ENCODE results near the gene MRAP.
"Not testable (repeated sequence)": the region's sequence is repeated elsewhere in the genome, so short reads cannot be mapped to it uniquely, and the experiment has no call there.

Gene MRAP

DNA sequence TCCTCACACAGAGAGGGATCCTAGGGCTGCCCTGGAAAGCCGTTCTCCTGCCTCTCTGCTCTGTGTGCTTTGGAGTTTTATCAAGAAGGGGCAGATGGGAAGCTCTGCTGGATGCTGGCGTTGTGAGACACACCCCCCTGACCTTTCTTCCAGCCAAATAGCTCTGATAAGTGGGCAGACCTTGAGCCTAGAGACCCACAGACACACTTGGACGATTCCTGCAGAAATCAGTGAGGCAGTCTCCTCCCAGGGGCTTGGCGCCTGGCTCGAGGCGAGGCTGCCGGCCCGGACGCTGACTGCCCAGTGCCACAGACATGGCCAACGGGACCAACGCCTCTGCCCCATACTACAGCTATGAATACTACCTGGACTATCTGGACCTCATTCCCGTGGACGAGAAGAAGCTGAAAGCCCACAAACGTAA lies at the start of gene MRAP:
TSS of gene MRAP (plus strand) at position 198 of the 424 bp plus-strand sequence. CDS start at position 315, 117 bp downstream.
- DNase-seq (ENCODE audit: low spot score), result no peak

GRCh38 chr21:32249511-32250280 lies 49.0 kb upstream of the MRAP start:
- DNase-seq (ENCODE audit: low spot score), result no peak

DNA sequence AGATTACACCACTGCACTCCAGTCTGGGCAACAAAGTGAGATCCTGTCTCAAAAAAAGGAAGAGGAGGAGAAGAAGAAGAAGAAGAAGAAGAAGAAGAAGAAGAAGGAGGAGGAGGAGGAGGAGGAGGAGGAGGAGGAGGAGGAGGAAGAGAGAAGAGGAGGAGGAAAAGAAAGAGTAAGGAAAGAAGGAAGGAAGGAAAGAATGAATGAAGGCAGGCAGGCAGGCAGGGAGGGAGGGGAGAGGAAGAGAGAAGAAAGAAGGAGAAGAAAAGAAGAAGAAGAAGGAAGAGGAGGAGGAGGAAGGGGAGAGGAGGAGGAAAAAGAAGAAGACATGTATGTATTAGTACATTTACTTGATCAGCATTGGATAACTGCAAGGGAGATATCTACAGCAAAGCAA lies 46.5 kb upstream of the MRAP start:
- no peak for DNase-seq (ENCODE audit: low spot score)

DNA sequence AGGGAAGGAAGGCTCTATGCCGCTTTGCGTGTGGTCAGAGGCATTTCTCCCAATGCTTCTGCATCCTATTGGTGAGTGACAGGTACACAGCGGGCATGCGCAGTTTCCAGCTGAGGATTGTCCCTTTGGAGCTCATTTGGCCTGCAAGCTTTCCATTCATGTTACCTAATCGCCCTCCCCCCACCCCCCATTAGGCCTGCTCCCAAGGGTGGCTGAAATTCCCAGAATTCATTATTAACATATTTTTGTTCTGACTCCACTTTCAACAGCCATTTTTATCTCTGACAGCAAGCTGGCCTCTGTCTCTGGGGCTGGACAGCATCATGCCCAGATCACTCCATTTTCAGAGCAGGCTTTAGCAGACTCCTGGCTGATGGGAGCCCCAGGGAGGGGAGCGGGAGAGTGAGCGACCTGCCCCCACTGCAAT lies 45.4 kb upstream of the MRAP start:
- no peak for DNase-seq (ENCODE audit: low spot score)

DNA sequence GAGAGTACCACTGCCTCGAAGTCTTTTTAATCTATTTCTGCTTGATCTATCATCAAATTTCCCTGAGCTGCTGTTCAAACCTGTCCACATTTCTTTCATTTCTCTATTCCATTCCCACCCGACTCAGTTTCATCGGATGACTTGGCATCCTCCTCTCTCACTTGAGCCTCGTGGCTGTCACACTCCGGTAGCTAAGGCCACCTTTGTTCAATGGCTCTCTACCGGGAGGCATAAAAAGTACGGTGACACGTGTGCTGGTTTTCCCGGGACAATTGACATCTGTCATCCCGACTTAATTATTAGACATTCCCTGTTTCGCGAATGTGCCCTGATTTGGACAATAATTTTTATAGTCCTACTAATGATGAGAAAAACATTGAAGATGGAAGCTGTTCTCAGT lies 42.4 kb upstream of the MRAP start:
- DNase-seq (ENCODE audit: low spot score), result no peak

- DNase-seq (ENCODE audit: low spot score), result no peak
Observed at GRCh38 chr21:32256873-32257620, 41.6 kb upstream of the MRAP start.

- DNase-seq (ENCODE audit: low spot score), result no peak
Observed at GRCh38 chr21:32257962-32258785, 40.5 kb upstream of the MRAP start.

DNA sequence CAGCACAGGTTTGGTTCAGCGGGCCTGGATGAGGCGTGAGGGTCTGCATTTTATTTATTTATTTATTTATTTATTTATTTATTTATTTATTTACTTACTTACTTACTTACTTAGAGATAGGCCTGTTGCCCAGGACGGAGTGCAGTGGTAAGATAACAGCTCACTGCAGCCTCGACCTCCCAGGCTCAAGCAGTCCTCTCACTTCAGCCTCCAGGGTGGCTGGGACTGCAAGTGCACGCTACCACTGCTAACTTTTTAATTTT lies 39.9 kb upstream of the MRAP start:
- not testable (repeated sequence) for DNase-seq (ENCODE audit: low spot score)

GRCh38 chr21:32260130-32260529 lies 38.5 kb upstream of the MRAP start:
- no peak for DNase-seq (ENCODE audit: low spot score)

DNA sequence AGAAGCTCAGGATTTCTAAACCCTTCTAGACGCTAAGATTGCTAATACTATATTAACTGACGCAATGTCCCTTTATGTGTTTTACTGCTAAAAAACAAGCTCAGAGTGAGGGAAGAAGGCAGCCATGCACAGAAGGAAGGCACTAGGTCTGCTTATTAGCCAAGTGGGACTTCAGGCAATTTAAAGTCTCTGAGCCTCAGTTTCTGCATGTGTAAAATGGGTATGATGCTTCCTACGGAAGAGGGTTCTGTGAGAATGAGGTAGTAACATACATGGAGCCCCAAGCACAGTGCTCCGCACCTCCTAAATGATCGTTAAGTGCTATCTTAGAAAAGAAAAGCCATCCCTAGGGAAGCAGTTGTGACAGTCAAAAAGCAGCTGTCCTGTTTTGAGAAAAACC lies 36.7 kb upstream of the MRAP start:
- DNase-seq (ENCODE audit: low spot score), result no peak

DNA sequence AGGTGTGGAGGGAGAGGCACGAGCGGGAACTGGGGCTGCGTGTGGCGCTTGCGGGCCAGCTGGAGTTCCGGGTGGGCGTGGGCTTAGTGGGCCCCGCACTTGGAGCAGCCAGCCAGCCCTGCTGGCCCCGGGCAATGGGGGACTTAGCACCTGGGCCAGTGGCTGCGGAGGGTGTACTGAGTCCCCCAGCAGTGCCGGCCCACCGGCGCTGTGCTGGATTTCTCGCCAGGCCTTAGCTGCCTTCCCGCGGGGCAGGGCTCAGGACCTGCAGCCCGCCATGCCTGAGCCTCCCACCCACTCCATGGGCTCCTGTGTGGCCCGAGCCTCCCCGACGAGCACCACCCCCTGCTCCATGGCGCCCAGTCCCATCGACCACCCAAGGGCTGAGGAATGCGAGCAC lies 33.3 kb upstream of the MRAP start:
- not testable (repeated sequence) for DNase-seq (ENCODE audit: low spot score)

DNA sequence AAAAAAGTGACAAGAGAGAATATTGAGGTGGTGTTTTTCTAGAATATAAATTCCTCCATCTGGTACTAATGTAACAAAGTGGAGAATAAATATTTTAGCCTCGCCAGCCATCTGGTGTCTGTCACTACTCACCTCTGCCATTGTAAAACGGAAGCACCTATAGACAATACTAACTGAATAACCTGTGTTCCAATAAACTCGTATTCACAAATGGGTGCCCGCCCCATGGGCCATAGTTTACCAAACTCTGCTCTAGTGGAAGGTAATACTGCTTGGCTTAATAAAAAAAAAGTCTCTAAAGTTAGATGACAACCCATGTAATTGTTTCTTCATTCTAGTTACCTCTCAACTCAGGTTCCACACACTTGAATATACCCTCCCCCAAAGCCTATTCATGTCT lies 27.9 kb upstream of the MRAP start:
- no peak for DNase-seq (ENCODE audit: low spot score)

DNA sequence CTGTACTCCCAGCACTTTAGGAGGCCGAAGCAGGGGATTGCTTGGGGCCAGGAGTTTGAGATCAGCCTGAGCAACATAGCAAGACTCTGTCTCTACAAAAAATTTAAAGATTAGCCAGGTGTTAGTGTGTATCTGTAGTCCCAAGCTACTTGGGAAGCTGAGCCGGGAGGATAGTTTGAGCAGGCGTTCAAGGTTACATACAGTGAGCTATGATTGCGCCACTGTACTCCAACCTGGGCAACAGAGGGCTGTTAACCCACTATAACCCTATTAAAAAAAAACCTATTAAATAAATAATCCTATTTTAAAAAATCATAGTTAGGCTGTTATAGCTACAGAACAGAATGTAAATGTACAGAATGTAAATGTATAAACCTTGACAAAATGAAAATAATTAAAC lies 22.0 kb upstream of the MRAP start:
- DNase-seq (ENCODE audit: low spot score), result no peak

DNA sequence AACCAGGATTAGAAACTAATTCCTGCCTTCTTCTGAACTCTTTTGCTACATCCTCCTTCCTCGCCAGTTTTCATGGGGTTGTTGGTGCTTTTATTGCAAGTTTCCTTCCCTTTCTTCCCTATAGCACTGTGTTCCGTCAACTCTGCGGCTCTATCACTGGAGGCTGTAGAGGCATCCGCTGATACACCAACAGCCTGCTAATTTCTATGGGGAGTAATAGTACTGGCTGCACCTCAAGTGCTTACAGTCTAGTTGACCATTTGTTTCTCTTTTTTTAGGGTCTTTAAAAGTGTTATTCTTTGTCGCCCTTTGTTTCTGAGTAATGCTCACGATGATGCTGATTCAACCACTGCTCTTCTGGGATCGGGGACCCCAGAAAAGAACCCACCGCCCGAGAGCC lies 20.6 kb upstream of the MRAP start:
- DNase-seq (ENCODE audit: low spot score), result no peak

GRCh38 chr21:32278518-32279376 lies 19.9 kb upstream of the MRAP start, which contains the start of gene MIS18A:
MIS18A (minus strand) TSS chr21:32279049; CDS start chr21:32279014, 35 bp downstream.
- DNase-seq (ENCODE audit: low spot score), result peak; percentile 97

- no peak for DNase-seq (ENCODE audit: low spot score)
Observed at GRCh38 chr21:32279377-32279680, 19.3 kb upstream of the MRAP start.

GRCh38 chr21:32281531-32281930 lies 17.1 kb upstream of the MRAP start:
- DNase-seq (ENCODE audit: low spot score), result no peak

- no peak for DNase-seq (ENCODE audit: low spot score)
Observed at GRCh38 chr21:32282992-32283391, 15.7 kb upstream of the MRAP start.

- no peak for DNase-seq (ENCODE audit: low spot score)
Observed at GRCh38 chr21:32285476-32285875, 13.2 kb upstream of the MRAP start.

GRCh38 chr21:32297449-32297848 lies 1.2 kb upstream of the MRAP start:
- DNase-seq (ENCODE audit: low spot score), result no peak

DNA sequence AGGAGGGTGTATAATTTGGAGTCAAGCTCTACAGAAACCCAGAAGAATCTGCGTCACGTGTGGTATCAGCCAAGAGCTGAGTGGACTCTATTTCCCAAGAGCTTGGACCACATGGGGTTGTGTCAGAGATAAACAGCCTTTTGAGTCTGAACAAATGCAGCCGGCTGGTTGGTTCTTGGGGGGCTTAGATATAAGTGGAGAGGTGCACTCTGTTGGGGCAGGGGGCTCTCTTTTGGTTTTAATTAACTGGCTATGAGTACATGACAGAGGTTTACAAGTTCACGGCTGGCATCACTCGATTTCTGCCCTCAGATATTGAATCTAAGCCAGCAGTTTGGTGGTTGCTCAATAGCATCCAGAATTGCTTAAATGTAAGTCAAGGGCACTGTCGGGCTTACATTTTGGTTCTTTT lies 501 bp upstream of the MRAP start:
- no peak for DNase-seq (ENCODE audit: low spot score)

- DNase-seq (ENCODE audit: low spot score), result no peak
Observed at GRCh38 chr21:32299695-32300094, 1.0 kb downstream of the MRAP start.

Measured in CD4-positive, alpha-beta T cell treated with Interleukin-15 for 4 hours (primary cell).